K562 (cell line): ENCODE measurements around the gene PKDCC.

ENCODE experiments used
- ATF4 ChIP-seq: fragments of 450-650 bp; formaldehyde crosslinking; IDR thresholded peaks from 2 replicates; pipeline ENCODE4 v1.4.0; 2022; ENCODE audit warnings: mild to moderate bottlenecking, moderate library complexity
- BRCA1 ChIP-seq, 2 experiments: fragments of 450-650 bp in 1 of 2; sonication (generic) in 1 of 2; formaldehyde crosslinking in 1 of 2; IDR thresholded peaks; 2 replicates each; pipeline versions ENCODE4 v1.5.0 to v1.6.1; 2017 to 2020; ENCODE audit warnings: mild to moderate bottlenecking in 1 of 2, missing genetic modification reagents in 1 of 2
- CCNT2 ChIP-seq: IDR thresholded peaks from 2 replicates; pipeline ENCODE4 v1.6.1; 2011; ENCODE audit warnings: borderline replicate concordance, low read depth, mild to moderate bottlenecking, moderate library complexity, mixed read lengths, low read length; ENCODE audit not compliant: insufficient read length; ENCODE audit errors: extremely low read depth
- CTCF ChIP-seq, 3 experiments: IDR thresholded peaks in 2 of 3; conservative IDR thresholded peaks in 1 of 3; 2 replicates each; pipeline ENCODE4 v1.5.1; 2011 to 2012; ENCODE audit warnings: low read length in 3 of 3, mild to moderate bottlenecking in 3 of 3, control low read depth in 2 of 3, improper control_type of control experiment in 1 of 3, inconsistent platforms in 1 of 3, low read depth in 1 of 3, mixed read lengths in 1 of 3, moderate library complexity in 1 of 3; ENCODE audit not compliant: insufficient read depth in 2 of 3
- HCFC1 ChIP-seq: IDR thresholded peaks from 2 replicates; pipeline ENCODE4 v1.6.1; 2012; ENCODE audit warnings: low read depth, low read length, improper control_type of control experiment
- ILF3 ChIP-seq: fragments of 450-650 bp; IDR thresholded peaks from 2 replicates; pipeline ENCODE4 v1.6.1; 2018; ENCODE audit warnings: antibody characterized with exemption, mild to moderate bottlenecking, moderate library complexity, borderline replicate concordance
- L3MBTL2 ChIP-seq: fragments of 450-650 bp; IDR thresholded peaks from 2 replicates; pipeline ENCODE4 v1.6.1; 2016; ENCODE audit warnings: mild to moderate bottlenecking, moderate library complexity
- MAFF ChIP-seq: IDR thresholded peaks from 2 replicates; pipeline ENCODE4 v1.6.1; 2012; ENCODE audit warnings: low read length, improper control_type of control experiment
- NCOA2 ChIP-seq, 2 experiments: fragments of 450-650 bp; IDR thresholded peaks; 2 replicates each; pipeline ENCODE4 v1.6.1; 2018; ENCODE audit warnings: mild to moderate bottlenecking in 2 of 2, moderate library complexity in 1 of 2; ENCODE audit not compliant: partially characterized antibody in 2 of 2
- NFYB ChIP-seq: IDR thresholded peaks from 2 replicates; pipeline ENCODE4 v1.6.1; 2011; ENCODE audit warnings: mild to moderate bottlenecking, moderate library complexity; ENCODE audit not compliant: insufficient read length; ENCODE audit errors: extremely low read depth
- RFX5 ChIP-seq: IDR thresholded peaks from 2 replicates; pipeline ENCODE4 v1.6.1; 2011; ENCODE audit warnings: low read depth, mild to moderate bottlenecking, improper control_type of control experiment, low read length
- SRF ChIP-seq, 2 experiments: fragments of 250-450, 450-650 bp in 1 of 2; sonication (Bioruptor Pico) in 1 of 2; sonication (generic) in 1 of 2; formaldehyde crosslinking; IDR thresholded peaks; 2 replicates each; pipeline versions ENCODE4 v1.5.0 to v1.5.1; 2020 to 2022; ENCODE audit warnings: mild to moderate bottlenecking in 1 of 2, missing genetic modification reagents in 1 of 2
- ZNF174 ChIP-seq: fragments of 250-450 bp; sonication (Bioruptor Pico); IDR thresholded peaks from 2 replicates; pipeline ENCODE4 v1.4.0; 2020; ENCODE audit warnings: mild to moderate bottlenecking

GRCh38 chr2:42071791-42072190 is 24.0 kb downstream of the PKDCC start:
- TF ChIP-seq ATF4 (CRISPR knock-in tag): no peak
- no peak for TF ChIP-seq HCFC1
- TF ChIP-seq NCOA2 (IDR thresholded peaks at IDR 0.05; ENCODE audit: partially characterized antibody in 2 of 2): no peak
- TF ChIP-seq BRCA1 (IDR thresholded peaks at IDR 0.05): no peak
- TF ChIP-seq BRCA1 (CRISPR knock-in tag; IDR thresholded peaks at IDR 0.05): no peak
- no peak for TF ChIP-seq CTCF (IDR thresholded peaks at IDR 0.05 in 2 of 3, conservative IDR thresholded peaks at IDR 0.05 in 1 of 3; ENCODE audit: insufficient read depth in 2 of 3, low read depth in 1 of 3, low read length in 3 of 3)
- no peak for TF ChIP-seq RFX5
- TF ChIP-seq L3MBTL2: no peak
- TF ChIP-seq ZNF174 (CRISPR knock-in tag): no peak
- TF ChIP-seq NFYB: no peak
- TF ChIP-seq ILF3: no peak
- no peak for TF ChIP-seq CCNT2
- no peak for TF ChIP-seq MAFF
- no peak for TF ChIP-seq SRF (CRISPR knock-in tag; IDR thresholded peaks at IDR 0.05)
